ENCODE results near the gene VPS8.

The VPS8 gene

GRCh38 chr3:184784731-184785500, 27.1 kb upstream of the VPS8 start:
- no peak for DNase-seq (ENCODE audit: low read depth, low spot score)

GRCh38 chr3:184785890-184786279, 26.1 kb upstream of the VPS8 start:
- no peak for DNase-seq (ENCODE audit: low read depth, low spot score)

GRCh38 chr3:184786280-184786941, 25.6 kb upstream of the VPS8 start:
- no peak for DNase-seq (ENCODE audit: low read depth, low spot score)

GRCh38 chr3:184788751-184789150, 23.2 kb upstream of the VPS8 start:
- DNase-seq (ENCODE audit: low read depth, low spot score) = no peak

GRCh38 chr3:184789314-184789998, 22.5 kb upstream of the VPS8 start:
- no peak for DNase-seq (ENCODE audit: low read depth, low spot score)

GRCh38 chr3:184791171-184791570, 20.8 kb upstream of the VPS8 start:
- no peak for DNase-seq (ENCODE audit: low read depth, low spot score)

GRCh38 chr3:184795522-184796190, 16.3 kb upstream of the VPS8 start:
- DNase-seq (ENCODE audit: low read depth, low spot score) = no peak

GRCh38 chr3:184796551-184796950, 15.4 kb upstream of the VPS8 start:
- DNase-seq (ENCODE audit: low read depth, low spot score) = no peak

- no peak for DNase-seq (ENCODE audit: low read depth, low spot score)
Measured at GRCh38 chr3:184796954-184797353, 15.0 kb upstream of the VPS8 start.

- no peak for DNase-seq (ENCODE audit: low read depth, low spot score)
Measured at GRCh38 chr3:184798120-184798519, 13.8 kb upstream of the VPS8 start.

GRCh38 chr3:184800349-184800930, 11.5 kb upstream of the VPS8 start:
- DNase-seq (ENCODE audit: low read depth, low spot score) = no peak

GRCh38 chr3:184801241-184801785, 10.7 kb upstream of the VPS8 start:
- no peak for DNase-seq (ENCODE audit: low read depth, low spot score)

- no peak for DNase-seq (ENCODE audit: low read depth, low spot score)
Measured at GRCh38 chr3:184802150-184802549, 9.8 kb upstream of the VPS8 start.

- DNase-seq (ENCODE audit: low read depth, low spot score) = no peak
Measured at GRCh38 chr3:184804801-184805200, 7.2 kb upstream of the VPS8 start.

GRCh38 chr3:184805351-184806038, 6.5 kb upstream of the VPS8 start:
- DNase-seq (ENCODE audit: low read depth, low spot score) = no peak

GRCh38 chr3:184806567-184807271, 5.2 kb upstream of the VPS8 start:
- no peak for DNase-seq (ENCODE audit: low read depth, low spot score)

- DNase-seq (ENCODE audit: low read depth, low spot score) = no peak
Measured at GRCh38 chr3:184807549-184807948, 4.4 kb upstream of the VPS8 start.

GRCh38 chr3:184808021-184808420, 3.9 kb upstream of the VPS8 start:
- DNase-seq (ENCODE audit: low read depth, low spot score) = no peak

- no peak for DNase-seq (ENCODE audit: low read depth, low spot score)
Measured at GRCh38 chr3:184810146-184810545, 1.8 kb upstream of the VPS8 start.

GRCh38 chr3:184811034-184811433, 932 bp upstream of the VPS8 start:
- no peak for DNase-seq (ENCODE audit: low read depth, low spot score)

Measured in smooth muscle cell of the brain vasculature (primary cell).